Endothelial cell of umbilical vein (primary cell): ENCODE measurements around the gene AKAP13. TPM values are rescaled to one million over a fixed set of nuclear protein-coding genes. Genes with fewer than 3 reads are reported as not detected.

ENCODE experiments used
- BruUV-seq: library from RNA; stranded (reverse); fragments of 400-500 nt; replicated peaks from 2 replicates; lab custom pipeline; 2021; lab: Mats Ljungman, UMichigan
- CTCF ChIA-PET: fragments of 300-600, 350-600 bp; sonication (Branson Sonifier 250); formaldehyde crosslinking; loops from one replicate; lab custom pipeline; 2021; ENCODE audit warnings: antibody characterized with exemption, inconsistent platforms; lab: Charles Lee
- POLR2A ChIA-PET: fragments of 300-600, 350-600 bp; sonication (Branson Sonifier 250); formaldehyde crosslinking; loops from one replicate; lab custom pipeline; 2021; ENCODE audit warnings: antibody characterized with exemption, inconsistent platforms; lab: Charles Lee
- DNase-seq: peaks from one replicate; pipeline ENCODE4 v3.0.0-alpha.2; 2011; ENCODE audit warnings: low read depth, low spot score
- FAIRE-seq: peaks from 2 replicates; lab custom pipeline; 2011; peaks lifted over from hg19 to GRCh38; lab: Jason Lieb, UNC
- H2AFZ ChIP-seq: 2 replicates; pipeline ENCODE4 v1.6.0; 2012; ENCODE audit warnings: low read depth, low read length, control low read depth, inconsistent platforms
- H3K27ac ChIP-seq: 2 replicates; pipeline ENCODE4 v1.5.1; 2011; ENCODE audit warnings: low read depth, mild to moderate bottlenecking, control low read depth, low read length, moderate library complexity; ENCODE audit not compliant: insufficient read depth
- H3K27me3 ChIP-seq, 2 experiments: 2 replicates each; pipeline versions ENCODE4 v1.6.0 to v1.6.1; 2011; ENCODE audit warnings: low read length in 2 of 2, mixed read lengths in 1 of 2; ENCODE audit not compliant: control insufficient read depth in 2 of 2, insufficient read depth in 2 of 2
- H3K36me3 ChIP-seq, 2 experiments: 2 replicates in 1 of 2; 3 replicates in 1 of 2; pipeline ENCODE4 v1.5.1; 2011; ENCODE audit warnings: low read length in 2 of 2, mild to moderate bottlenecking in 1 of 2, moderate library complexity in 1 of 2; ENCODE audit not compliant: control insufficient read depth in 2 of 2, insufficient read depth in 2 of 2; ENCODE audit errors: extremely low read depth in 1 of 2
- H3K4me1 ChIP-seq: 3 replicates; pipeline ENCODE4 v1.5.1; 2011; ENCODE audit warnings: mild to moderate bottlenecking, low read length; ENCODE audit not compliant: control insufficient read depth, insufficient read depth; ENCODE audit errors: extremely low read depth
- H3K4me2 ChIP-seq: 2 replicates; pipeline ENCODE4 v1.6.1; 2011; ENCODE audit warnings: low read length, control low read depth, mixed read lengths; ENCODE audit not compliant: insufficient read depth
- H3K4me3 ChIP-seq, 3 experiments: fragments of 200-600 bp in 1 of 3; sonication (generic), shearing (Covaris generic) in 1 of 3; replicated peaks in 1 of 3; 2 replicates each; pipeline ENCODE4 v1.5.1; 2011 to 2016; ENCODE audit warnings: control low read depth in 3 of 3, low read length in 3 of 3, mild to moderate bottlenecking in 2 of 3, inconsistent platforms in 1 of 3, low read depth in 1 of 3, moderate library complexity in 1 of 3; ENCODE audit not compliant: insufficient read depth in 1 of 3
- H3K79me2 ChIP-seq: 2 replicates; pipeline ENCODE4 v1.6.0; 2012; ENCODE audit warnings: low read length, inconsistent platforms; ENCODE audit not compliant: control insufficient read depth, insufficient read depth
- H3K9ac ChIP-seq: replicated peaks from 2 replicates; pipeline ENCODE3; 2011; ENCODE audit warnings: low read length, control low read depth; ENCODE audit not compliant: insufficient read depth; ENCODE audit errors: extremely low read depth
- H3K9me1 ChIP-seq: replicated peaks from 3 replicates; pipeline ENCODE4 v1.6.0; 2011; ENCODE audit warnings: mild to moderate bottlenecking, low read length; ENCODE audit not compliant: control insufficient read depth, insufficient read depth; ENCODE audit errors: extremely low read depth
- H3K9me3 ChIP-seq: replicated peaks from 2 replicates; pipeline ENCODE4 v1.5.1; 2012; ENCODE audit warnings: low read length, inconsistent platforms; ENCODE audit not compliant: control insufficient read depth, insufficient read depth
- H4K20me1 ChIP-seq: replicated peaks from 2 replicates; pipeline ENCODE3; 2011; ENCODE audit warnings: mild to moderate bottlenecking, low read length; ENCODE audit not compliant: control insufficient read depth, insufficient read depth; ENCODE audit errors: extremely low read depth
- EZH2 ChIP-seq: IDR thresholded peaks from 2 replicates; pipeline ENCODE4 v1.6.1; 2012; ENCODE audit warnings: borderline replicate concordance, low read depth, mild to moderate bottlenecking, moderate library complexity, low read length, inconsistent platforms; ENCODE audit not compliant: severe bottlenecking
- FOS ChIP-seq: IDR thresholded peaks from 2 replicates; pipeline ENCODE4 v1.6.1; 2011; ENCODE audit warnings: mild to moderate bottlenecking, low read length, moderate library complexity, borderline replicate concordance; ENCODE audit not compliant: insufficient read depth
- GATA2 ChIP-seq: IDR thresholded peaks from 2 replicates; pipeline ENCODE4 v1.7.0; 2011; ENCODE audit warnings: low read depth, mild to moderate bottlenecking, moderate library complexity, mixed read lengths, low read length; ENCODE audit not compliant: insufficient read length, insufficient read depth
- JUN ChIP-seq: IDR thresholded peaks from 2 replicates; pipeline ENCODE4 v1.6.1; 2011; ENCODE audit warnings: borderline replicate concordance, low read depth; ENCODE audit not compliant: insufficient read length, insufficient read depth
- MYC ChIP-seq: IDR thresholded peaks from one replicate; pipeline ENCODE4 v1.6.1; 2011; ENCODE audit warnings: mild to moderate bottlenecking, low read depth, low read length
- POLR2A ChIP-seq: IDR thresholded peaks from 2 replicates; pipeline ENCODE4 v1.6.1; 2012; ENCODE audit warnings: low read depth, mild to moderate bottlenecking, control low read depth, low read length
- POLR2AphosphoS5 ChIP-seq: IDR thresholded peaks from 2 replicates; pipeline ENCODE4 v1.6.1; 2012; ENCODE audit warnings: low read depth, mild to moderate bottlenecking, control low read depth, low read length, moderate library complexity; ENCODE audit not compliant: insufficient read depth
- dilution Hi-C: fragments of 300-500 bp; cut with MboI; formaldehyde crosslinking; loops from one replicate; pipeline ENCODE4 v1.15.0; 2019; ENCODE audit warnings: low sequenced_read_pairs; ENCODE audit not compliant: extremely low pct_ligation_motif_present
- intact Hi-C: fragments of 100-400 bp; cut with micrococcal nuclease; formaldehyde crosslinking; loops from one replicate; pipeline ENCODE4 v1.10.0; 2022
- polyA plus RNA-seq, 4 experiments: library from polyadenylated mRNA; depleted of rRNA in 3 of 4; stranded (reverse) in 3 of 4; unstranded in 1 of 4; fragments of >200 nt; gene quantifications; 2 replicates each; pipeline versions ENCODE4 v1.2.1 to v1.2.3, GENCODE V29; 2011 to 2012; ENCODE audit warnings: missing spikeins in 1 of 4
- total RNA-seq: library from RNA; stranded (reverse); gene quantifications from 2 replicates; pipeline ENCODE4 v1.2.3, GENCODE V29; 2021
- TF ChIP-seq, protein P1 (sequence below), 2 donors: IDR thresholded peaks; 1 replicate in 1 of 2; 2 replicates in 1 of 2; pipeline ENCODE4 v1.5.1; 2011; ENCODE audit warnings: low read length in 2 of 2, mild to moderate bottlenecking in 2 of 2, moderate library complexity in 2 of 2, control low read depth in 1 of 2, inconsistent platforms in 1 of 2, low read depth in 1 of 2; ENCODE audit not compliant: insufficient read depth in 1 of 2; ENCODE audit errors: extremely low read depth in 1 of 2
- TF ChIP-seq, protein P2 (sequence below): IDR thresholded peaks from 2 replicates; pipeline ENCODE4 v1.6.1; 2011; ENCODE audit not compliant: insufficient read depth, insufficient read length

AKAP13 gene
- total and polyA plus RNA-seq, 2 donors (not counting 3 experiments of a cell fraction or from before 2014, with no cell fraction given) = 22.8 to 87.8 TPM

DNA sequence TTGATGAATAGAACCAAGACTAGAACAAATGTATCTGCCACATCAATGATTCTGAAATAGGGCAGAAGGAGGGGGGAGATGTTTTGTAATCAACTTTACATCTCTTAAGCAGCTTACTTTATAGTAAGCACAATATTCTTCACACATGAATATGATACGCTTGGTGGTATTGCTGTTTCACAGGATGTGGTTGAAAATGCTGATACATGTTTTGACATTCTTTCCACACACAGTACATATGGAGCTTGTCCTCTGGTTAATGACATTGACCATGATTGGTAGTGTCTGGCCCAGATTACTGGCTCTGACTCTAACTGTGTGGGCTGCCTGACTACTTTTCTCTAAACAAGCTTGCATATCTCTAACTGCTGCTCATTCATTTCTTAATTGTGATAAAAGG lies 245.5 kb downstream of the AKAP13 start:
- TF ChIP-seq GATA2 (no peak), JUN (no peak), POLR2A (no peak), MYC (no peak), FOS (no peak), POLR2AphosphoS5 (no peak), EZH2 (no peak)
- TF ChIP-seq, protein P1, sequence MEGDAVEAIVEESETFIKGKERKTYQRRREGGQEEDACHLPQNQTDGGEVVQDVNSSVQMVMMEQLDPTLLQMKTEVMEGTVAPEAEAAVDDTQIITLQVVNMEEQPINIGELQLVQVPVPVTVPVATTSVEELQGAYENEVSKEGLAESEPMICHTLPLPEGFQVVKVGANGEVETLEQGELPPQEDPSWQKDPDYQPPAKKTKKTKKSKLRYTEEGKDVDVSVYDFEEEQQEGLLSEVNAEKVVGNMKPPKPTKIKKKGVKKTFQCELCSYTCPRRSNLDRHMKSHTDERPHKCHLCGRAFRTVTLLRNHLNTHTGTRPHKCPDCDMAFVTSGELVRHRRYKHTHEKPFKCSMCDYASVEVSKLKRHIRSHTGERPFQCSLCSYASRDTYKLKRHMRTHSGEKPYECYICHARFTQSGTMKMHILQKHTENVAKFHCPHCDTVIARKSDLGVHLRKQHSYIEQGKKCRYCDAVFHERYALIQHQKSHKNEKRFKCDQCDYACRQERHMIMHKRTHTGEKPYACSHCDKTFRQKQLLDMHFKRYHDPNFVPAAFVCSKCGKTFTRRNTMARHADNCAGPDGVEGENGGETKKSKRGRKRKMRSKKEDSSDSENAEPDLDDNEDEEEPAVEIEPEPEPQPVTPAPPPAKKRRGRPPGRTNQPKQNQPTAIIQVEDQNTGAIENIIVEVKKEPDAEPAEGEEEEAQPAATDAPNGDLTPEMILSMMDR (IDR thresholded peaks at IDR 0.05; ENCODE audit: extremely low read depth in 1 of 2, insufficient read depth in 1 of 2, low read depth in 1 of 2, low read length in 2 of 2) = no peak
- TF ChIP-seq, protein P2, sequence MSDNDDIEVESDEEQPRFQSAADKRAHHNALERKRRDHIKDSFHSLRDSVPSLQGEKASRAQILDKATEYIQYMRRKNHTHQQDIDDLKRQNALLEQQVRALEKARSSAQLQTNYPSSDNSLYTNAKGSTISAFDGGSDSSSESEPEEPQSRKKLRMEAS = no peak
- Histone ChIP-seq H2AFZ (no peak overlapping the region), H3K9me1 (no peaks in the 10 kb centered on the region), H3K4me1 (peaks cover 17% of the 10 kb centered on the region), H3K9ac (no peak overlapping the region), H4K20me1 (no peaks in the 10 kb centered on the region), H3K79me2 (peaks cover 15% of the 10 kb centered on the region), H3K36me3 (no peaks in the 10 kb centered on the region), H3K4me2 (no peak overlapping the region), H3K27me3 (no peaks in the 10 kb centered on the region), H3K9me3 (no peaks in the 10 kb centered on the region), H3K4me3 (no peak overlapping the region), H3K27ac (no peak overlapping the region)
- ChIA-PET POLR2A (no interaction called here), CTCF (interaction anchor here (0.5 to 1.5 kb wide), 2 partner anchors 19 to 28 kb away, joined by 3 read pairs; no protein-coding TSS in a partner anchor)
- FAIRE-seq (no peak), DNase-seq (no peak)
- BruUV-seq = no TSS peak
- dilution Hi-C loops (no loop called here), intact Hi-C loops (no loop called here)
